ENCODE data around the gene SLC35E2B.
"Not testable (repeated sequence)": the region's sequence is repeated elsewhere in the genome, so short reads cannot be mapped to it uniquely, and the experiment has no call there.

SLC35E2B gene

DNA sequence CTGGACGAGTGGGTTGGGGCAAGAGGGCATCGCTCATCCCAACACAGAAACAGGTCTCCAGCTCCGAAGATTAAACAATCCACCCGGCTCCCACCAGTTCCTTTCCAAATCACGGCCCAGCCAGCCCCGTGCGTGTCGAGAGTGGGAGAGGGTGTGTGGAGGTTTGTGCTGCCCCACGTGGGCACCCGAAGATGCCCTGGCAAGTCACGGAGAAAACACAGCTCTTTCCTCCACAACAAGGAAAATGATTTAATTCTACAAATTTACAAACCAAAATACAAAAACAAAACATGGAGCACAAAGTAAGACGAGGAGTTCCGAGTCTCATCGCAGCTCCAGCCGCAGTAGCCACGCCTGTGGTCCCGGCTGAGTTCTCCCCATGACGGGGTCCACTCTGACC is 9.9 kb upstream of the SLC35E2B start:
- DNase-seq = not testable (repeated sequence)

DNA sequence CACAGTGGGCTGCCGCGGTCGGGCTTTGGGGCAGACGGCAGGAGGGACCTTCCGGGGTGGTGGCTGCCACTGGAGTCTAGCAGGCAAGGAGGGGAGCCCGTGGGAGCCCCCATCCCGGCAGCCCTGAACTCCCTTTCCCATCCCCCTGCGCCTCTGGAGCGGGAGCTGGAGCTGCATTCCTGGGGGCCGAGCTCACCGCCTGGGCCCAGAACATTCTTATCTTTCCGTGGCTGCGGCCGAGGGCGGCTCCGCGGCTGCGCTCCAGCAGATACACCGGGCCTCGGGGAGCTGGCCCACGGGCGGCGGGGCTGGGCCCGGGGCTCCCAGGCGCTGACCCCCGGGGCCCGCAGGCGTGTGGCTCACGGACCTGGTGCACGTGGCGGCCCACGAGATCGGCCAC is 8.0 kb upstream of the SLC35E2B start:
- DNase-seq = not testable (repeated sequence)

DNA sequence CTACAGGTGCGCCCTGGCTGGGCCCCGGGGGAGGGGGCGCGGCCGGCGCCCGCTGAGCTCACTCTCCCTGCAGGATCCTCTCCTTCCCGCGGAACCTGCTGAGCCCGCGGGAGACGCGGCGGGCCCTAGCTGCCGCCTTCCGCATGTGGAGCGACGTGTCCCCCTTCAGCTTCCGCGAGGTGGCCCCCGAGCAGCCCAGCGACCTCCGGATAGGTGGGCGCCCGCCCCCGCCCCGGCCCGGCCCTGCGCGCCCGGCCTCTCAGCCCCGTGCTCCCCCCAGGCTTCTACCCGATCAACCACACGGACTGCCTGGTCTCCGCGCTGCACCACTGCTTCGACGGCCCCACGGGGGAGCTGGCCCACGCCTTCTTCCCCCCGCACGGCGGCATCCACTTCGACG is 7.5 kb upstream of the SLC35E2B start:
- DNase-seq = not testable (repeated sequence)

DNA sequence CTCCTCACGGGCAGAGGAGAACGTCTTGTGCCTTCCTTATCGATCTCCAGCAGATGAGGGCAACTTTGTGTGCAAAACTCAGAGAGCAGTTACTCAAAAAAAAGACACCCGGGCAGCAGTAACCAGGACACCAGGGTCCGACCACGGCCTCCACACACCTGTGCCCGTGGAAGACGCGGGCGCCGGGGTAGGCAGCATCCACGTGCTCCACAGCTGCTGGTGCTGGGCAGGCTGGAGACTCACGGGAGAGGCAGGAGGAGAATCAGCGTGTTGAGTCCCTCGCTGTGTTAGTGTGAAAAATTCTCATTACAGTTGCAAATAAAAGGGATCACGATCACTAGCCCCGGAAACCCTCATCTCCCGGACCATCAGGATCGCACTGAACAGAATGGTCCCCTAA is 6.5 kb upstream of the SLC35E2B start:
- DNase-seq = not testable (repeated sequence)

DNA sequence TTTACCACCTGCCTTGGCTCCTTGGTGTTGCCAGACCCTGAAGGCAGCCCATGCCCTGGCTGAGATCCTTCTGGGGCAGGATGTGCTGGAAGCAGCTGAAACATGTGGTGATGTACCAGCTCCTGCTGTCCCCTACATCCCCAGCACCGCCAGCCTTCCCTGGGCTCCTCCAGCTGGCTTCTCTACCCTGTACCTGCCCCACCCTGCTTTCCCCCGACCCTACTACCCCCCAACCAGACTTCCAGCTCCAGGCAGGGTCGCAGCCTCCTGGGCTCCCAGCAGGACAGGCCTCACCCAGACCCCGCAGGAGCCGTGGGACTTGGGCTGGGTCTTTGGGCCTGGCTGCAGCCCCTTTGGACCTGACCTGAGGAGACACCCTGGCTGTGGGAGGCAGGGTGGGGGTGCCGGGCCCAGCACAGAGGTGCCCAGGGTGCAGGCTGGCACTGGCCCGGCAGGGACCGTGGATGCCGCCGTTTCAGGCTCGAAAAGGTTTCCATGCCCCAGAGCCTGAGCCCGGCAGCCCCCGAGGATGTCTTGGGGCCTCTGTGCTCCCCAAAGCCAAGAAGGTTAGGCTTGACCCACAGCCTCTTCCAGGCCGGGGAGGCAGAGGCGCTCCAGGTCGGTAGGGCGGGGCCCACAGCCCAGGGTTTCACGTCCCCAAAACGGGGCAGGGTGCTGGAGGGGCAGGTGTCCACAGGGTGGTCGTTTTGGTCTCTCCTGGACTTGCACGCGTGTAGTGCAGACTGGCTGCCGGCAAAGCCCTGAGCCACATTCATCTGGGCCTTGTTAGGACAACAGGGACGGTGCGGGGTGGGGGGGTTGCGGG is 5.0 kb upstream of the SLC35E2B start:
- DNase-seq = not testable (repeated sequence)

DNA sequence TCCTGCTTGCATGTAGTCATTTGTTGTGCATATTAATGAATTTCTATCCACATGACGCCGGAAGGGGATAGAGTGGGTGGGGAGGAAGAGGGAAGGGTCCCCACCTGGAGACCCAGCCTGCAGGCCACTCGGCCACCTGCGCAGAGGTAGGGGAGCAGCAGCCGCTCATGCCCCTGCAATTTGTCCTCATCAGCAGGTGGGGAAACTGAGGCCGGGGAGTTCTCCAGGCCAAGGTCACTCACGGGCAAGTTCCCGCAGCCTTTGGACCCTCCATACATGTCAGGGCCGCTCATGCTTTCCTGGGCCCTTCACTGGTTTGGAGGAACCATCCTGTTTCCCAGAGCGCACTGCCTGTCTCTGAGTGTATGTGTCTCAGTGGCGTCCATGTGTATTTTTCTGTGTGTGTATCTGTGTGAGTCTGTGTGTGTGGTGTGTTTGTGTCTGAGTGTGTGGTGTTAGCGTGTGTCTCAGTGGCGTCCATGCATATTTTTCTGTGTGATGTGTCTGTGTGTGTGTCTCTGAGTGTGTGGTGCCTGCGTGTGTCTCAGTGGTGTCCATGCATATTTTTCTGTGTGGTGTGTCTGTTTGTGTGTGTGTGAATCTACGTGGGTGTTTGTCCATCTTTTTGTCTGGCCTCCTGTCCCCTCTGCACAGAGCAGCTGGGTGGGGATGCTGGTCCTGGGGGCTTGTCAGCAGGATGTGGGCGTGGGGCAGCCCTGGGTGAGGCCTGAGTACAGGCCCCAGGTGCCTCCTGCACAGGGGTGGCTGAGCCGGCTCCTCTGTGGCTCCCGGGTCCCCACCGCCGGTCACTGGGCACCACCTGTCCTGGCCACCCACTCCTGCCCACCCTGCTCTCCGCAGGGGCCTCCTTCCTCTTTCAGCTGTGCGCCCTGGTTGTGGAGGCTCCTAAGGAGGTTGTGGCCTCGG is 4.1 kb upstream of the SLC35E2B start:
- DNase-seq = not testable (repeated sequence)

DNA sequence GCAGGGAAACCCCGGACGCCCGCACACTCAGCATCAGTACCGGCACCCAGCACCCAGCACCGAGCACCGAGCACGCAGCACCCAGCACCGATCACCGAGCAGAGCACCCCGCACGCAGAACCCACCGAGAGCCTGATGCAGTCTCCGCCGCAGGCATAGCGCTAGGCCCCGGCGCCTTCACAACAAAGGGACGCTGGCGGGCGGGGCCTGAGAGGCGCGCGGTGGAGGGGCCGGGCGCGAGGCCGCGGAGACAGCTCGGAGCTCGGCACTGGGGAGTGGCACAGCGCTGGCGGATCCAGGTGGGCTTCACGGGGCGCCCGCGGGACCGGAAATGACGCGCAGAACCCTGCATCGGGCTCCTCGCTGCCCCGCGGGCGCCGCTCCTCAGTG is 276 bp downstream of the SLC35E2B start:
- DNase-seq = peak; percentile 48

DNA sequence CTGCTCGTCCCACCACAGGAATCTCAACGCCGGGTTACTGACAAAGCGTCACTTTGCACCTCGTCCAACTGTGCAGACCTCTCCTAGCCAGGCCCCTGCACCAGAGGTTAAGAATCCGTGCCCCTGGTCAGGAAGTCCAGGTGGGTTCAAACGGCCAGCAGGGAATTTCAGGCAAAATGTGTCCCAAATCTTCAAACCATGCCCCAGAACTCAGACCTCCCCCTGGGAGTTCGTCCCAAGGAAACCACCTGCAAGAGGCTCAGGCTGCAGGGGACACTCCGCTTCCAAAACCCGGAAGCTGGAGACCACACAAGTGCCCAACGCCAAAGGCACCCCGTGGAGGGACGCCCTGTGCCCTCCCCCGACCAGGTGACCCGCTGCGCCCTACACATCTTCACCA is 1.2 kb downstream of the SLC35E2B start:
- not testable (repeated sequence) for DNase-seq

DNA sequence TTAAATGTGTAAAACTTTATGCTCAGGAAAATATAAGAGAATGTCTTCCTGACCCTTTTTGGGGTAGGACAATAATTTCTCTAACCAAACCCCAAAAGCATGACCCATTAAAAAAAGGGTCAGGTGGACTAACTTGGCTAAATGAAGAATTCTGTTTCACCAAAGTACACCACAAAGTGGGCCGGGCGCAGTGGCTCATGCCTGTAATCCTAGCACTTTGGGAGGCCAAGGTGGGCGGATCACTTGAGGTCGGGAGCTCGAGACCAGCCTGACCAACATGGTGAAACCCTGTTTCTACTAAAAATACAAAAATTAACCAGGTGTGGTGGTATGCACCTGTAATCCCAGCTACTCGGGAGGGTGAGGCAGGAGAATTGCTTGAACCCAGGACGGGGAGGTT is 3.1 kb downstream of the SLC35E2B start:
- not testable (repeated sequence) for DNase-seq

DNA sequence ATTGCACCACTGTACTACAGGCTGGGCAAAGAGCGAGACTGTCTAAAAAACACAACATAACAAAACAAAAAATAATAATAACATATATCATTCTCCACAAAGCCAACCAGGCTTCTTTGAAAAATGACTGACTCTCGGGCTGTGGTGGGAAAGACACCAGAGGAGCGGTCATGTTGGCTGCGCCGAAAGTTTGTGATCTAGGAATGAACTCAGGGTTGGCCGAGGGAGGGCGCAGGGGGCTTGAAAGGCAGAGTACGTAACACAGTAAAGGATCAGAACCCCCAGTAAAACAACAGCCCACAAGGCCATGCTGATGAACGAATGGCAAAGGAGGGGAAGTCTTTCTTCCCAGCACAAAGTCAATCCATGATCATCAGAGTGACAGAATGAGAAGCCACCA is 4.7 kb downstream of the SLC35E2B start:
- DNase-seq = no peak

DNA sequence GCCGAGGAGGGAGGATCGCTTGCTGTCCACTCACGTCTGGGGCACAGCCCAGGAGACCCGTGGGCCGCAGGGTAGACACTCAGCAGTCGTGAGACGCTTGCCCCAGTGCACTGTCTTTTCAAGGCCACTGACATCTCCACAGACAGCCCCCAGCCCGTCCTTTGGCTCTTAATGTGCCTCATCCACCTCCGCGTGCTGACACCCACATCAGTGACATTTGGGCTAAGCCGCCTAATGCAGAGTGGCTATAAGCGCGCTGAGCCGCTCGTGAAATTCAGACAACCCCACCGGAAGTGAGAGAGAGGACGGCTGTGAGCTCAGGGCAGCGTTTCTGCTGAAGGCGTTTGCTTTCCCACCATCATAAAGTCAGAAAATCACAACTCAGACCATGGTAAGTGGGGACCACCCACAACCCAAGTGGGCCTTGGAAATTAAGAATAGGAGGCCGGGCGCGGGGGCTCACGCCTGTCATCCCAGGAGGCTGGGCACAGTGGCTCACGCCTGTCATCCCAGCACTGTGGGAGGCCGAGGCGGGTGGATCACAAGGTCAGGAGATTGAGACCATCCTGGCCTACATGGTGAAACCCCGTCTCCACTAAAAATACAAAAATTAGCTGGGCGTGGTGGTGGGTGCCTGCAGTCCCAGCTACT is 8.4 kb downstream of the SLC35E2B start:
- no peak for DNase-seq

DNA sequence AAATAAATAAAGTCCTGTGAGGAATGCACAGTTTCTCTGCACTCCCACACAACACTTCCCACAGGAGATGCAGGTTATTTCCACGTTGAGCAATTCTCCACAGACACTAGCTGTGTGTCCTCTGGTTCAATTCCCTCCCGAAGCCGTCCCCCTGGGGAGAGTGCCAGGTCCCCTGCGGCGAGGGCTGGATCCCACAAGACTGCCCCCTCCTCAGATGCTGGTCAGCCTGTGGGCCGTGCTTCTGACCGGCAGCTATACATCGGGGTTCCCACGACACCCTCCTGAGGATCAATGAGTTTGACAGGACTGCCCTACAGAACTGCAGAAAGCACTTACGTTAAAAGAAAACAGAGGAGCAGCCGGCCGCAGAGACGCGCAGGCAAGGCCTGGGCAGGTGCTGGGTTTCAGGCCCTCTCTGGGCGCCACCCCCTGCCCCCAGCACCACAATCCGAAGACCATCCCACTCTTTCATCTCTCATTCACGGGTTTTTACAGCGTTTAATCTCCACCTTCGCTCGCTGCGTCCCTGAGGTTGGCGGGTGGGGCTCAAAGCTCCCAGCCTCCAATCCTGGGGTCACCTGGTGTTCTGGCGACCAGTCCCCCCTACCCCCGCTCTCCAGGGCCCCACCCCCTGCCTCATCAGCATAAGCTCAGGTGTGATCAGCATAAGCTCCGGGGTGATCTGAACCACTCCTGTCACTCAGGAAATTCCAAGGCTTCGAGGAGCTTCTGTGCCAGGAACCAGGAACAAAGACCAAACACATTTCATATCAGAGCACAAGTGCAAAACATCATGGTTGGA is 9.3 kb downstream of the SLC35E2B start:
- no peak for DNase-seq

DNA sequence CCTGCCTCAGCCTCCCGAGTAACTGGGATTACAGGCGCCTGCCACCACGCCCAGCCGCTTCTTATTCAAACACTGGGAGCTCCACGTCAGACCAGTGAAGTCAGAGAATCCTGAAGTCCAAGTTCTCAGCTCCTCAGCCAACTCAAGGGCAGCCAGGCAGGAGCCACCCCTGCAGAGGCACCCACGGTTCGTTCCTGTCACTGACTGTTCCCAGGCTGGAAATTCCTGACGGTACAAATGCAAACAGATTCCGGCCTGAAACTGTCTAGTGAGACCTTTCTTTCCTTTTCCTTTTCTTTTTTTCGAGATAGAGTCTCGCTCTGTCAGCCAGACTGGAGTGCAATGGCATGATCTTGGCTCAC is 11.7 kb downstream of the SLC35E2B start:
- no peak for DNase-seq

DNA sequence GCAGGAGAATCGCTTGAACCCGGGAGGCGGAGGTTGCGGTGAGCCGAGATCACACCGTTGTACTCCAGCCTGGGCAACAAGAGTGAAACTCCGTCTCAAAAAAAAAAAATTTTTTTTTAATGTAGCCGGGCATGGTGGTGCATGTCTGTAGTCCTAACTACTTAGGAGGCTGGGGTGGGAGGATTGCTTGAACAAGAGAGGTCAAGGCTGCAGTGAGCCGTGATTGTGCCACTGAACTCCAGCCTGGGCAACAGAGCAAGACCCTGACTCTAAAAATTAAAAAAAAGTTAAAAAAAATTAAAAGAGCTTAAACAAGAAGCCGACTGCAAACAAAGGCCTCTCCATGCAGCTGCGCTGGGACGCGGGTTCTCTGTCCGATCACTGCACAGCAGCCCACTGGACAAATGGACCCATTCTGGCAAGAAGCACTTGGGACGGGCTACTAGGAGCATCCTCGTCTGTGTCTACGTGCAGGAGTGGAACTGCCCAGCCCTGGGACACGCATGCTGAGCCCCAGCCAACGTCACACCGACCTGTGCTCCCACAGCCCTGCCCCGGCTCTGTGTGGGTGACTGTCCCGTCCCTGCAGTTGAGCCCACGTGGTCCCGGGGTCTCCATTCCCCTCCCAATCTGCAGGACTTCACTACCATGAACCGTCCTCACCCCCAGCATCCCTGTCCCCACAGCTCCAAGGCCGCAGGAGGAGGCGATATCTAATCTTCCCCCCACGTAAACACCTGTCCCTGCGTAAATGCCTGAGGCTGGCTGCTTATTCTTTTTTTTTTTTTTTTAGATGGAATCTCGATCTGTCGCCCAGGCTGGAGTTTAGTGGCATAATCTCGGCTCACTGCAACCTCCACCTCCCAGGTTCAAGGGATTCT is 12.3 kb downstream of the SLC35E2B start:
- DNase-seq = no peak

DNA sequence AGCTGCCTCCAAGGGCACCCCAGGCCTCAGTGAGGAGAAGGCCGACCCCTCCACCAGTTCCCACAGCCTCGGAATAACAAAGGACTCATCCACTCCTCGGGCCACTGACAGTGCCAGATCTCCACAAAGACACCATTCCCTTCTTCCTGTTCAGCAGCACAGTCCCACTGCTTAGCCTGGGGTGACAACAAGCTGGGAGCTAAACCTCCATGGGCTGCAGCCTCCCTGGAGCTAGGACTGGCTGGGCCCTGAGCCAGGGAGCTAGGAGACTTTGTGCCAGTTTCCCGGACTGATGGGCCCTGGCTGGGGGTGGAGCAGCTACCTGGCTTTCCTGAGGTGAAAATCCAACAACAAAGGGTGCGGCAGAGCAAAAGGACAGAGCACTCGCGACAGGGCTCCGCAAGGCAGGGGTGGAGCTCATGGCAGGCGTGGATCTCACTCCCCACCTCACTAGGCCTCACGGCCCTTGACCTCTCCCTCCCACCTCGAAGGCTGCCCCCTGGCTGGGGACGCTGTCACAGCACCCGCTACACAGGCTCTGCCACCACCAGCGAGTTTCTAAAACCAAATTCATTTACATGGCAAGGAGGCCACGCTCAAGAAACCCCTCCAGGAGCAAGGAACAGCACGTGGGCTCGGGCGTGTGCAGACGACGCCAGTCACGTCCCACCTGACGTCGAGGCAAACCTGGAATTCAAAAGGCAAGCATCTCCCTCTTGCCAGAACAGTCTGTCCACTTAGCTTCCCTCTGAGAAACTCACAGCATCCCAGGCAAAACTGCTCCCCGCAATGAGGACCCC is 13.8 kb downstream of the SLC35E2B start:
- DNase-seq = no peak

DNA sequence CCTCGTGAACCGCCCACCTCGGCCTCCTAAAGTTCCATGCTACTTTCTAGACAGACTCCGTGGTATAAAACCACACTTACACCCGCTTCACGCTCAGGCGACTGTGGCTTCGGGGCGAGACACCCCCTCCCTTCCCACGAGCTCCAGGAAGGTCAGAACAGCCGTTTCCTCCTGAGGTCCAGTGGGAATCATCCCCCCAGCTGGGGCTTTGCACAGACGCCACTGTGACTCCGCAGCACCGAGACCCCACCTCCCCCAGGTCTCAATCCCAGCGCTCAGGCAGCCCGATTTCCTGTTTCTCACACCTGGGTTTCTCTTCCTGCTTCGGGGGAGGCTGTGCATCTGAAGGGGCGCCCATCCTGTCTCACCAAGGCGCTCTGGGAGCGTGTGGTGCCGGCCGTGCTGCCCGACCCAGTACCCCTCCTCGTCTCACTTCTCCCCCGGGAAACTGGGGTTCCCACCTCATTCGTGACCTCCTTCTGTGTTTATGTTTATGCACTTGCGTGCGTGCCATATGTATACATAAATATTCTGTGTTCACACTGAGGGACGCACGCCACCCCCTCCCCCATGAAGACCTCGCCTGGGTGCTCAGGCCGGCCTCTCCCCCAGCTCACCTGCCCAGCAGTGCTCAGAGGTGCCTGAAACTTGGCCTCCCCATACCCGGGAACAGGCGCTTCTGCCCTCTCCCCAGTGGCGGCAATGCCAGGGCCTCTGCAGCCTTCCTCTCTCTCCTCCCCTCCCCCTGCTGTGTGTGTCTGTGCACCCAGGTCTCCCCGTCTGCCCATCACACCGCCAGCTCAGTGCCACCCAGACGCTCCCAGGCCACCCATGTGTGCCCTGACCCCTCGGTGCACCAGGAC is 14.6 kb downstream of the SLC35E2B start:
- DNase-seq = no peak

DNA sequence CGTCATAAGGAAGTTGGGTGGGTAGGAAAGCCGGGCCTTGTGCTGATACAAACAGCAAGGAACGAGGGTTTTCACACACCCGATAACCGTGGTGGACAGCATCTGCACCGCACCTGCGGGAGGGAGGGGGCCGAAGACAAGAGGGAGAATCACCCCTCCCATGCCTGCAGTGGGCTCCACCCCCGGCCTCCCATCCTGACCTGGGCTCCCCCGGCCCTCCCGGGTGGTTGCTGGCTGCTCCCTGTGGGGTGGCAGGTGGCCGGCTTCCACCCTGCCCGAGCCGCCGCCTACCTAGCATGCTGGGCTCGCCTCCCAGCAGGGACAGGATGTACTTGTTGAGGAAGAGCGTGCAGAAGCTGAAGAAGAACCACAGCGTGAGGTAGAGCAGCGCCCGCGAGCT is 16.5 kb downstream of the SLC35E2B start:
- DNase-seq = not testable (repeated sequence)

DNA sequence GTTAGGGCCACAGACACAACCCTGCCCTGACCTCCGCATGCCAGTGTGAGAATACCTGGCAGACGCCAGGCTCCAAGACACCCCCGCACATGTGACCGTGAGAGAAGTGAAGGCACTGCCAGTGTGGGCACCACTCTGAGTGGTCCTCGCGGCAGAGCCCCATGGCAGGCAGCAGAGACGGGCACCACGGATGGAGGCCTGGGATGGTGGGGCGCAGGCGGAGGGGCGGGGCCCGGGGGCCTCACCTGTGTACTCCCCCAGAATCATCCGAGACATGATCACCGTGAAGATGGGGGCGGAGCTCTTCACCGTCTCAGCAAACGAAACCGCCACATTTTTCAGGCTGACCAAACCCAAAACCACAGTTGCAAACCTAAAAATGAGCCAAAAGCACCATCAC is 17.4 kb downstream of the SLC35E2B start:
- DNase-seq = not testable (repeated sequence)

DNA sequence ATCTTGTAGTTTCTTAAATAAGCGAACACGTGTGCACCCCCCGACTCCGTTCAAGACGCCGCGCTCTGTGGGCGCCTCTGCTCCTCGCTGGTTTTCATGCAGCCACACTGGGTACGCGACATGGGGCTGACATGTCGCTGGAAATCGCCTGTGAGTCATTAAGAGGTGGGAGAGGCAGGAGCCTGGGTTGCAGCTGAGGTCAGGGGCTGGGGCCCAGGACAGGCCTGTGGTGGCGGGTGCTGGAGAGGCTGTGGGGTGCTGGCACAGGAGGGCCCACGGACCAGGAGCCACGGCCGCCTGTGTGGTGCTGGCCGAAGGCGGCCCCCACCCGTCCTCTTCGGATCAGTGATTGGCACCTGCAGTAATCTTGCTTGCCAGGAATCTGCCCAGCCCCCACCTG is 17.8 kb downstream of the SLC35E2B start:
- not testable (repeated sequence) for DNase-seq
